GM23338 (cell line): Measurements from ENCODE around the gene IRX5.

Experiments
- CREB1 ChIP-seq: fragments of 250-450 bp; sonication (Bioruptor Pico); IDR thresholded peaks from 2 replicates; pipeline ENCODE4 v1.5.0; 2020; ENCODE audit warnings: low read depth, mild to moderate bottlenecking, moderate library complexity
- CTCF ChIP-seq, 2 experiments: fragments of 200-600 bp in 1 of 2; sonication (generic) in 1 of 2; conservative IDR thresholded peaks; 2 replicates each; pipeline versions ENCODE4 v1.5.1 to v1.6.1; 2016 to 2017; ENCODE audit warnings: antibody characterized with exemption in 2 of 2, low read depth in 2 of 2, mild to moderate bottlenecking in 2 of 2, moderate library complexity in 1 of 2
- ETS1 ChIP-seq: IDR thresholded peaks from 2 replicates; pipeline ENCODE4 v1.6.1; 2016; ENCODE audit warnings: antibody characterized with exemption
- EZH2 ChIP-seq: fragments of 200-600 bp; sonication (generic); IDR thresholded peaks from one replicate; pipeline ENCODE4 v1.8.0; 2017; ENCODE audit warnings: antibody characterized with exemption, mild to moderate bottlenecking, low read depth; ENCODE audit not compliant: unreplicated experiment
- EZH2phosphoT487 ChIP-seq: fragments of 200-600 bp; sonication (generic); IDR thresholded peaks from one replicate; pipeline ENCODE4 v1.8.1; 2018; ENCODE audit warnings: antibody characterized with exemption; ENCODE audit not compliant: unreplicated experiment
- JUNB ChIP-seq: IDR thresholded peaks from one replicate; pipeline ENCODE4 v1.6.1; 2016; ENCODE audit warnings: antibody characterized with exemption; ENCODE audit not compliant: unreplicated experiment
- NANOG ChIP-seq: IDR thresholded peaks from 2 replicates; pipeline ENCODE4 v1.6.1; 2016; ENCODE audit warnings: antibody characterized with exemption, borderline replicate concordance
- POLR2AphosphoS5 ChIP-seq: IDR thresholded peaks from 2 replicates; pipeline ENCODE4 v1.6.1; 2016; ENCODE audit warnings: antibody characterized with exemption, low read depth
- STAT1 ChIP-seq: IDR thresholded peaks from one replicate; pipeline ENCODE4 v1.6.1; 2016; ENCODE audit warnings: antibody characterized with exemption; ENCODE audit not compliant: unreplicated experiment
- ZNF331 ChIP-seq: fragments of 250-450 bp; sonication (Bioruptor Pico); IDR thresholded peaks from 2 replicates; pipeline ENCODE4 v1.5.0; 2020; ENCODE audit warnings: low read depth, mild to moderate bottlenecking, moderate library complexity
- TF ChIP-seq, protein P1 (sequence below): IDR thresholded peaks from one replicate; pipeline ENCODE4 v1.6.1; 2018; ENCODE audit warnings: antibody characterized with exemption; ENCODE audit not compliant: unreplicated experiment
- TF ChIP-seq, protein P2 (sequence below): fragments of 250-450 bp; sonication (Bioruptor Pico); IDR thresholded peaks from 2 replicates; pipeline ENCODE4 v1.5.0; 2020; ENCODE audit warnings: mild to moderate bottlenecking, moderate library complexity

GRCh38 chr16:54930005-54930868, at the start of gene IRX5:
- TF ChIP-seq EZH2phosphoT487, result no peak
- no peak for TF ChIP-seq CTCF (conservative IDR thresholded peaks at IDR 0.05; ENCODE audit: low read depth in 2 of 2)
- TF ChIP-seq POLR2AphosphoS5, result no peak
- TF ChIP-seq NANOG, result no peak
- no peak for TF ChIP-seq ETS1
- TF ChIP-seq, protein P1, sequence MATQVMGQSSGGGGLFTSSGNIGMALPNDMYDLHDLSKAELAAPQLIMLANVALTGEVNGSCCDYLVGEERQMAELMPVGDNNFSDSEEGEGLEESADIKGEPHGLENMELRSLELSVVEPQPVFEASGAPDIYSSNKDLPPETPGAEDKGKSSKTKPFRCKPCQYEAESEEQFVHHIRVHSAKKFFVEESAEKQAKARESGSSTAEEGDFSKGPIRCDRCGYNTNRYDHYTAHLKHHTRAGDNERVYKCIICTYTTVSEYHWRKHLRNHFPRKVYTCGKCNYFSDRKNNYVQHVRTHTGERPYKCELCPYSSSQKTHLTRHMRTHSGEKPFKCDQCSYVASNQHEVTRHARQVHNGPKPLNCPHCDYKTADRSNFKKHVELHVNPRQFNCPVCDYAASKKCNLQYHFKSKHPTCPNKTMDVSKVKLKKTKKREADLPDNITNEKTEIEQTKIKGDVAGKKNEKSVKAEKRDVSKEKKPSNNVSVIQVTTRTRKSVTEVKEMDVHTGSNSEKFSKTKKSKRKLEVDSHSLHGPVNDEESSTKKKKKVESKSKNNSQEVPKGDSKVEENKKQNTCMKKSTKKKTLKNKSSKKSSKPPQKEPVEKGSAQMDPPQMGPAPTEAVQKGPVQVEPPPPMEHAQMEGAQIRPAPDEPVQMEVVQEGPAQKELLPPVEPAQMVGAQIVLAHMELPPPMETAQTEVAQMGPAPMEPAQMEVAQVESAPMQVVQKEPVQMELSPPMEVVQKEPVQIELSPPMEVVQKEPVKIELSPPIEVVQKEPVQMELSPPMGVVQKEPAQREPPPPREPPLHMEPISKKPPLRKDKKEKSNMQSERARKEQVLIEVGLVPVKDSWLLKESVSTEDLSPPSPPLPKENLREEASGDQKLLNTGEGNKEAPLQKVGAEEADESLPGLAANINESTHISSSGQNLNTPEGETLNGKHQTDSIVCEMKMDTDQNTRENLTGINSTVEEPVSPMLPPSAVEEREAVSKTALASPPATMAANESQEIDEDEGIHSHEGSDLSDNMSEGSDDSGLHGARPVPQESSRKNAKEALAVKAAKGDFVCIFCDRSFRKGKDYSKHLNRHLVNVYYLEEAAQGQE, result no peak
- peak; percentile 55 for TF ChIP-seq EZH2
- TF ChIP-seq CREB1 (CRISPR knock-in tag), result no peak
- TF ChIP-seq STAT1, result no peak
- TF ChIP-seq JUNB, result no peak
- TF ChIP-seq ZNF331 (CRISPR knock-in tag), result no peak
- TF ChIP-seq, protein P2, sequence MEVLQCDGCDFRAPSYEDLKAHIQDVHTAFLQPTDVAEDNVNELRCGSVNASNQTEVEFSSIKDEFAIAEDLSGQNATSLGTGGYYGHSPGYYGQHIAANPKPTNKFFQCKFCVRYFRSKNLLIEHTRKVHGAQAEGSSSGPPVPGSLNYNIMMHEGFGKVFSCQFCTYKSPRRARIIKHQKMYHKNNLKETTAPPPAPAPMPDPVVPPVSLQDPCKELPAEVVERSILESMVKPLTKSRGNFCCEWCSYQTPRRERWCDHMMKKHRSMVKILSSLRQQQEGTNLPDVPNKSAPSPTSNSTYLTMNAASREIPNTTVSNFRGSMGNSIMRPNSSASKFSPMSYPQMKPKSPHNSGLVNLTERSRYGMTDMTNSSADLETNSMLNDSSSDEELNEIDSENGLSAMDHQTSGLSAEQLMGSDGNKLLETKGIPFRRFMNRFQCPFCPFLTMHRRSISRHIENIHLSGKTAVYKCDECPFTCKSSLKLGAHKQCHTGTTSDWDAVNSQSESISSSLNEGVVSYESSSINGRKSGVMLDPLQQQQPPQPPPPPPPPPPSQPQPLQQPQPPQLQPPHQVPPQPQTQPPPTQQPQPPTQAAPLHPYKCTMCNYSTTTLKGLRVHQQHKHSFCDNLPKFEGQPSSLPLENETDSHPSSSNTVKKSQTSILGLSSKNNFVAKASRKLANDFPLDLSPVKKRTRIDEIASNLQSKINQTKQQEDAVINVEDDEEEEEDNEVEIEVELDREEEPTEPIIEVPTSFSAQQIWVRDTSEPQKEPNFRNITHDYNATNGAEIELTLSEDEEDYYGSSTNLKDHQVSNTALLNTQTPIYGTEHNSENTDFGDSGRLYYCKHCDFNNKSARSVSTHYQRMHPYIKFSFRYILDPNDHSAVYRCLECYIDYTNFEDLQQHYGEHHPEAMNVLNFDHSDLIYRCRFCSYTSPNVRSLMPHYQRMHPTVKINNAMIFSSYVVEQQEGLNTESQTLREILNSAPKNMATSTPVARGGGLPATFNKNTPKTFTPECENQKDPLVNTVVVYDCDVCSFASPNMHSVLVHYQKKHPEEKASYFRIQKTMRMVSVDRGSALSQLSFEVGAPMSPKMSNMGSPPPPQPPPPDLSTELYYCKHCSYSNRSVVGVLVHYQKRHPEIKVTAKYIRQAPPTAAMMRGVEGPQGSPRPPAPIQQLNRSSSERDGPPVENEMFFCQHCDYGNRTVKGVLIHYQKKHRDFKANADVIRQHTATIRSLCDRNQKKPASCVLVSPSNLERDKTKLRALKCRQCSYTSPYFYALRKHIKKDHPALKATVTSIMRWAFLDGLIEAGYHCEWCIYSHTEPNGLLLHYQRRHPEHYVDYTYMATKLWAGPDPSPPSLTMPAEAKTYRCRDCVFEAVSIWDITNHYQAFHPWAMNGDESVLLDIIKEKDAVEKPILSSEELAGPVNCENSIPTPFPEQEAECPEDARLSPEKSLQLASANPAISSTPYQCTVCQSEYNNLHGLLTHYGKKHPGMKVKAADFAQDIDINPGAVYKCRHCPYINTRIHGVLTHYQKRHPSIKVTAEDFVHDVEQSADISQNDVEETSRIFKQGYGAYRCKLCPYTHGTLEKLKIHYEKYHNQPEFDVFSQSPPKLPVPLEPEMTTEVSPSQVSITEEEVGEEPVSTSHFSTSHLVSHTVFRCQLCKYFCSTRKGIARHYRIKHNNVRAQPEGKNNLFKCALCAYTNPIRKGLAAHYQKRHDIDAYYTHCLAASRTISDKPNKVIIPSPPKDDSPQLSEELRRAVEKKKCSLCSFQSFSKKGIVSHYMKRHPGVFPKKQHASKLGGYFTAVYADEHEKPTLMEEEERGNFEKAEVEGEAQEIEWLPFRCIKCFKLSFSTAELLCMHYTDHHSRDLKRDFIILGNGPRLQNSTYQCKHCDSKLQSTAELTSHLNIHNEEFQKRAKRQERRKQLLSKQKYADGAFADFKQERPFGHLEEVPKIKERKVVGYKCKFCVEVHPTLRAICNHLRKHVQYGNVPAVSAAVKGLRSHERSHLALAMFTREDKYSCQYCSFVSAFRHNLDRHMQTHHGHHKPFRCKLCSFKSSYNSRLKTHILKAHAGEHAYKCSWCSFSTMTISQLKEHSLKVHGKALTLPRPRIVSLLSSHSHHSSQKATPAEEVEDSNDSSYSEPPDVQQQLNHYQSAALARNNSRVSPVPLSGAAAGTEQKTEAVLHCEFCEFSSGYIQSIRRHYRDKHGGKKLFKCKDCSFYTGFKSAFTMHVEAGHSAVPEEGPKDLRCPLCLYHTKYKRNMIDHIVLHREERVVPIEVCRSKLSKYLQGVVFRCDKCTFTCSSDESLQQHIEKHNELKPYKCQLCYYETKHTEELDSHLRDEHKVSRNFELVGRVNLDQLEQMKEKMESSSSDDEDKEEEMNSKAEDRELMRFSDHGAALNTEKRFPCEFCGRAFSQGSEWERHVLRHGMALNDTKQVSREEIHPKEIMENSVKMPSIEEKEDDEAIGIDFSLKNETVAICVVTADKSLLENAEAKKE, result no peak
